Right lobe of liver (tissue), 4 donors: ENCODE data around the gene GBE1.

Source experiments
- CTCF ChIP-seq, 4 donors: fragments of 200-600 bp in 3 of 4; fragments of 450-650 bp in 1 of 4; IDR thresholded peaks; one replicate each; pipeline versions ENCODE4 v1.5.1 to v1.8.0; 2016 to 2022; ENCODE audit warnings: antibody characterized with exemption in 4 of 4, mild to moderate bottlenecking in 2 of 4
- POLR2A ChIP-seq: fragments of 450-650 bp; IDR thresholded peaks from one replicate; pipeline ENCODE4 v1.6.1; 2017; ENCODE audit warnings: antibody characterized with exemption, mild to moderate bottlenecking
- donor health status: DM: no; HTN: no; CAD: no.
- donor health status: DM: no; HTN: no; CAD: no.
- donor health status: DM: no; HTN: yes; CAD: no.

GRCh38 chr3:81799403-81799802 is 38.0 kb upstream of the GBE1 start:
- no peak for TF ChIP-seq CTCF (IDR thresholded peaks at IDR 0.05)
- no peak for TF ChIP-seq POLR2A
